Panc1 (cell line): ENCODE data around the gene CD38. TPM values are rescaled to one million over a fixed set of nuclear protein-coding genes. Genes with fewer than 3 reads are reported as not detected.

ENCODE experiments used
- ATAC-seq: fragments of 200-7000 bp; cut with Tn5 transposase; 2 replicates; pipeline ENCODE4 v1.9.1; 2020; ENCODE audit warnings: mild to moderate bottlenecking, moderate library complexity
- BruUV-seq: library from RNA; stranded (reverse); fragments of 400-500 nt; replicated peaks from 2 replicates; lab custom pipeline; 2021; lab: Mats Ljungman, UMichigan
- CTCF ChIA-PET: fragments of 300-600 bp; sonication (Branson Sonifier 250); formaldehyde crosslinking; loops from one replicate; lab custom pipeline; 2022; ENCODE audit warnings: antibody characterized with exemption; lab: Charles Lee
- POLR2A ChIA-PET: fragments of 300-600 bp; sonication (Branson Sonifier 250); formaldehyde crosslinking; loops from one replicate; lab custom pipeline; 2022; ENCODE audit warnings: antibody characterized with exemption; lab: Charles Lee
- DNase-seq: peaks from one replicate; pipeline ENCODE4 v3.0.0-alpha.2; 2010; ENCODE audit warnings: low read depth, low spot score
- H3K27ac ChIP-seq: 2 replicates; pipeline ENCODE4 v1.5.1; 2011; ENCODE audit warnings: mild to moderate bottlenecking, low read length, inconsistent platforms
- H3K27me3 ChIP-seq: fragments of 200-500 bp; sonication (Bioruptor generic); 2 replicates; pipeline ENCODE4 v1.6.0; 2014; ENCODE audit warnings: low read length, inconsistent platforms; ENCODE audit not compliant: control insufficient read depth, insufficient read depth
- H3K36me3 ChIP-seq: fragments of 200-500 bp; sonication (Bioruptor generic); 2 replicates; pipeline ENCODE4 v1.5.1; 2014; ENCODE audit warnings: inconsistent platforms, mild to moderate bottlenecking, low read length, moderate library complexity; ENCODE audit not compliant: control insufficient read depth, insufficient read depth
- H3K4me1 ChIP-seq: 2 replicates; pipeline ENCODE4 v1.5.1; 2011; ENCODE audit warnings: inconsistent platforms, mild to moderate bottlenecking, low read length, moderate library complexity; ENCODE audit not compliant: control insufficient read depth, insufficient read depth
- H3K4me3 ChIP-seq, 2 experiments: 2 replicates each; pipeline ENCODE4 v1.5.1; 2011 to 2012; ENCODE audit warnings: low read depth in 2 of 2, low read length in 2 of 2, mild to moderate bottlenecking in 2 of 2, inconsistent platforms in 1 of 2, moderate library complexity in 1 of 2
- H3K9me3 ChIP-seq: fragments of 200-500 bp; sonication (Bioruptor generic); 2 replicates; pipeline ENCODE4 v1.5.1; 2014; ENCODE audit warnings: low read depth, mild to moderate bottlenecking, inconsistent platforms, low read length, moderate library complexity; ENCODE audit not compliant: control insufficient read depth, insufficient read depth
- POLR2AphosphoS5 ChIP-seq: IDR thresholded peaks from 2 replicates; pipeline ENCODE4 v1.6.1; 2012; ENCODE audit warnings: mild to moderate bottlenecking, low read depth, low read length, moderate library complexity
- SIN3A ChIP-seq: IDR thresholded peaks from 2 replicates; pipeline ENCODE4 v1.6.1; 2012; ENCODE audit warnings: low read depth, mild to moderate bottlenecking, low read length, moderate library complexity, borderline replicate concordance; ENCODE audit not compliant: insufficient read depth
- TCF7L2 ChIP-seq: IDR thresholded peaks from 2 replicates; pipeline ENCODE4 v1.6.1; 2011; ENCODE audit warnings: mild to moderate bottlenecking, low read depth, low read length, inconsistent platforms
- in situ Hi-C: cut with HindIII; loops from 2 replicates; pipeline ENCODE4 v1.10.0; 2016; ENCODE audit warnings: low sequenced_read_pairs, low pct_unique_long_range_greater_than_20kb
- intact Hi-C: fragments of 100-400 bp; cut with micrococcal nuclease; formaldehyde crosslinking; loops from one replicate; pipeline ENCODE4 v1.10.0; 2022; ENCODE audit not compliant: unreplicated experiment
- total RNA-seq: library from RNA; stranded (reverse); gene quantifications from one replicate; pipeline ENCODE4 v1.2.1, GENCODE V29; 2021; ENCODE audit not compliant: unreplicated experiment
- TF ChIP-seq, protein P1 (sequence below), 2 experiments: IDR thresholded peaks; 2 replicates each; pipeline ENCODE4 v1.6.1; 2011 to 2012; ENCODE audit warnings: low read depth in 2 of 2, control low read depth in 1 of 2, low read length in 1 of 2, mild to moderate bottlenecking in 1 of 2, moderate library complexity in 1 of 2; ENCODE audit not compliant: insufficient read depth in 1 of 2
- TF ChIP-seq, protein P2 (sequence below): fragments of 450-650 bp; IDR thresholded peaks from 2 replicates; pipeline ENCODE4 v1.5.1; 2017; ENCODE audit warnings: mild to moderate bottlenecking

Gene CD38
- total RNA-seq, 1 experiment from 2014 or later: 0.15 TPM

DNA sequence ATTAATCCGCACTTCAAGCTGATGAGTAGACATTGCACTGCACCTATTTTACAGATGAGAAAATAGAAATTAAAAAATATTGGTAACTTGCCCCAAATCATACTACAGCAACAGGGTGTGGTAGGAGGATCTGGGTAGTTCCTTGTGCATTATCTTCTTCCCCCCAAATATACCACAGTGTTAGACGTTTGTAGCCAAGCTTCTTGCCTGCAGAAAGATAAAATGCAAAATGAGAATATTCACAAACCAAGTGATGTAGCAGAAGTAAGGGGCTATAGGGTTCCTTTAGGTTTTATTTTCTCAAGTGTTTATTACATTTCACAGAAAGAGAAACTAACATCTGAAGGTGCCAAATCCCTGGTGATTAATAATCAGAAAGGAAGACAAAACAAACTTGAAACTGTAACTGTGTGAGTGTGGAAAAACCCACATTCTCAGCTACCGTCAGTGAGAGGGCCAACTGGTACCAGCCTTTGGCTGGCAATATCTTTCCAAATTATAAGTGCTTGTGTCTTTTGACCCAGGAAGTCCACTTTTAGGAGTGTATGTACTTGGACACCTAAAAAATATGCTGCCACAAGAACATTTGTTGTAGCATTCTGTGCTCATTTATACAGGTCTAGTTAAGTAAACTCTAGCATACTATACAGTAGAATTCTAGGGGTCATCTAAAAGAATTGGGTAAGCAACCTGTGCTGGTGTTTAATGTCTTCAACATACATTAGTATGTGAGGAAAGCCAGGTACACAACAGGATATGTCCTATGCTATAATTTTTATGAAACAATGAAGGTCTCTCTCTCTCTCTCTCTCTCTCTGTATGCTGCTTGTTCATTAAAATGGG, 6.7 kb upstream of the CD38 start:
- no peak for ATAC-seq
- no peaks in the 10 kb centered on the region for H3K27me3 ChIP-seq
- no peaks in the 10 kb centered on the region for H3K9me3 ChIP-seq
- POLR2A ChIA-PET: no interaction called here
- intact Hi-C loops (no loop called here), in situ Hi-C loops (no loop called here)
- no peaks in the 10 kb centered on the region for H3K4me1 ChIP-seq
- TF ChIP-seq, protein P1, sequence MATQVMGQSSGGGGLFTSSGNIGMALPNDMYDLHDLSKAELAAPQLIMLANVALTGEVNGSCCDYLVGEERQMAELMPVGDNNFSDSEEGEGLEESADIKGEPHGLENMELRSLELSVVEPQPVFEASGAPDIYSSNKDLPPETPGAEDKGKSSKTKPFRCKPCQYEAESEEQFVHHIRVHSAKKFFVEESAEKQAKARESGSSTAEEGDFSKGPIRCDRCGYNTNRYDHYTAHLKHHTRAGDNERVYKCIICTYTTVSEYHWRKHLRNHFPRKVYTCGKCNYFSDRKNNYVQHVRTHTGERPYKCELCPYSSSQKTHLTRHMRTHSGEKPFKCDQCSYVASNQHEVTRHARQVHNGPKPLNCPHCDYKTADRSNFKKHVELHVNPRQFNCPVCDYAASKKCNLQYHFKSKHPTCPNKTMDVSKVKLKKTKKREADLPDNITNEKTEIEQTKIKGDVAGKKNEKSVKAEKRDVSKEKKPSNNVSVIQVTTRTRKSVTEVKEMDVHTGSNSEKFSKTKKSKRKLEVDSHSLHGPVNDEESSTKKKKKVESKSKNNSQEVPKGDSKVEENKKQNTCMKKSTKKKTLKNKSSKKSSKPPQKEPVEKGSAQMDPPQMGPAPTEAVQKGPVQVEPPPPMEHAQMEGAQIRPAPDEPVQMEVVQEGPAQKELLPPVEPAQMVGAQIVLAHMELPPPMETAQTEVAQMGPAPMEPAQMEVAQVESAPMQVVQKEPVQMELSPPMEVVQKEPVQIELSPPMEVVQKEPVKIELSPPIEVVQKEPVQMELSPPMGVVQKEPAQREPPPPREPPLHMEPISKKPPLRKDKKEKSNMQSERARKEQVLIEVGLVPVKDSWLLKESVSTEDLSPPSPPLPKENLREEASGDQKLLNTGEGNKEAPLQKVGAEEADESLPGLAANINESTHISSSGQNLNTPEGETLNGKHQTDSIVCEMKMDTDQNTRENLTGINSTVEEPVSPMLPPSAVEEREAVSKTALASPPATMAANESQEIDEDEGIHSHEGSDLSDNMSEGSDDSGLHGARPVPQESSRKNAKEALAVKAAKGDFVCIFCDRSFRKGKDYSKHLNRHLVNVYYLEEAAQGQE (IDR thresholded peaks at IDR 0.05; ENCODE audit: insufficient read depth in 1 of 2, low read depth in 2 of 2, low read length in 1 of 2): no peak
- TF ChIP-seq TCF7L2: no peak
- no peak overlapping the region for H3K27ac ChIP-seq
- CTCF ChIA-PET: no interaction called here
- H3K4me3 ChIP-seq: no peak overlapping the region
- no peak for DNase-seq
- no TSS peak for BruUV-seq
- H3K36me3 ChIP-seq: no peaks in the 10 kb centered on the region

DNA sequence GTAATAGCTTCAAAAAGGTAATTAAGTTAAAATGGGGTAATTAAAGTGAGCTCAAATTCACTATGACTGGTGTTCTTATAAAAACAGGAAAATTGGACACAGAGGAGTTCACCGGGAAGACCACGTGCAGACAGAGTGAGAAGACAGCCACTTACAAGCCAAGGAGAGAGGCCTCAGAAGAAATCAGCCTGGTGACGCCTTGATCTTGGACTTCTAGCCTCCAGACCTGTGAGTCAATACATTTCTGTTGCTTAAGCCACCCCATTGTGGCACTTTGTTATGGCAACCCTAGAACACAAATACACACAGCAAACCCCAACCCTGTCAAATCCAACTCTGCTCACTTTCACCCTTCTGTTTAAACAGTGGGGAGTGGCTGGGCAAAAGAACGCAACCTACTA, 4.1 kb upstream of the CD38 start:
- in situ Hi-C loops: no loop called here
- Histone ChIP-seq H3K27me3 (peaks cover 1% of the 10 kb centered on the region; the same call in 1 of the 2 replicates), H3K9me3 (no peaks in the 10 kb centered on the region), H3K36me3 (no peaks in the 10 kb centered on the region), H3K4me1 (no peaks in the 10 kb centered on the region), H3K27ac (no peak overlapping the region), H3K4me3 (no peak overlapping the region)
- ATAC-seq (no peak), DNase-seq (no peak)
- intact Hi-C loops: no loop called here
- ChIA-PET POLR2A (interaction anchor here (0.8 kb wide), 1 partner anchor 476 kb away, joined by 3 read pairs; no protein-coding TSS in a partner anchor), CTCF (no interaction called here)
- no TSS peak for BruUV-seq
- TF ChIP-seq TCF7L2 (no peak), POLR2AphosphoS5 (no peak), SIN3A (no peak)
- TF ChIP-seq, protein P1 (IDR thresholded peaks at IDR 0.05; ENCODE audit: insufficient read depth in 1 of 2, low read depth in 2 of 2, low read length in 1 of 2): no peak
- TF ChIP-seq, protein P2, sequence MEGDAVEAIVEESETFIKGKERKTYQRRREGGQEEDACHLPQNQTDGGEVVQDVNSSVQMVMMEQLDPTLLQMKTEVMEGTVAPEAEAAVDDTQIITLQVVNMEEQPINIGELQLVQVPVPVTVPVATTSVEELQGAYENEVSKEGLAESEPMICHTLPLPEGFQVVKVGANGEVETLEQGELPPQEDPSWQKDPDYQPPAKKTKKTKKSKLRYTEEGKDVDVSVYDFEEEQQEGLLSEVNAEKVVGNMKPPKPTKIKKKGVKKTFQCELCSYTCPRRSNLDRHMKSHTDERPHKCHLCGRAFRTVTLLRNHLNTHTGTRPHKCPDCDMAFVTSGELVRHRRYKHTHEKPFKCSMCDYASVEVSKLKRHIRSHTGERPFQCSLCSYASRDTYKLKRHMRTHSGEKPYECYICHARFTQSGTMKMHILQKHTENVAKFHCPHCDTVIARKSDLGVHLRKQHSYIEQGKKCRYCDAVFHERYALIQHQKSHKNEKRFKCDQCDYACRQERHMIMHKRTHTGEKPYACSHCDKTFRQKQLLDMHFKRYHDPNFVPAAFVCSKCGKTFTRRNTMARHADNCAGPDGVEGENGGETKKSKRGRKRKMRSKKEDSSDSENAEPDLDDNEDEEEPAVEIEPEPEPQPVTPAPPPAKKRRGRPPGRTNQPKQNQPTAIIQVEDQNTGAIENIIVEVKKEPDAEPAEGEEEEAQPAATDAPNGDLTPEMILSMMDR: no peak
